Testis (tissue), 3 donors: ENCODE measurements around the gene BUB1B. TPM values are rescaled to one million over a fixed set of nuclear protein-coding genes. Genes with fewer than 3 reads are reported as not detected.

ENCODE experiments used
- DNase-seq: peaks from one replicate; pipeline ENCODE4 v3.0.0-alpha.2; 2019
- H3K27ac ChIP-seq, 2 donors: fragments of 200-600 bp; sonication (generic); one replicate each; pipeline ENCODE4 v1.5.1; 2019
- H3K27me3 ChIP-seq: fragments of 200-600 bp; sonication (generic); one replicate; pipeline ENCODE4 v1.5.1; 2019
- H3K36me3 ChIP-seq: fragments of 200-600 bp; sonication (generic); one replicate; pipeline ENCODE4 v1.5.1; 2017; ENCODE audit warnings: low read depth; ENCODE audit errors: missing control alignments
- H3K4me1 ChIP-seq: fragments of 200-600 bp; sonication (generic); one replicate; pipeline ENCODE4 v1.5.1; 2019
- H3K4me3 ChIP-seq, 2 donors: fragments of 200-600 bp; sonication (generic); one replicate each; pipeline ENCODE4 v1.5.1; 2017 to 2019
- H3K9me3 ChIP-seq: fragments of 200-600 bp; sonication (generic); one replicate; pipeline ENCODE4 v1.5.1; 2017
- CTCF ChIP-seq, 3 experiments: fragments of 450-650 bp in 2 of 3; fragments of 200-600 bp in 1 of 3; sonication (generic) in 1 of 3; IDR thresholded peaks; one replicate each; pipeline ENCODE4 v1.5.1; 2016 to 2019; ENCODE audit warnings: antibody characterized with exemption in 3 of 3, mild to moderate bottlenecking in 2 of 3, moderate library complexity in 1 of 3
- POLR2A ChIP-seq: fragments of 450-650 bp; IDR thresholded peaks from one replicate; pipeline ENCODE4 v1.6.1; 2017; ENCODE audit warnings: antibody characterized with exemption, mild to moderate bottlenecking, moderate library complexity
- WGBS, 2 donors: methylation state at CpG; one replicate each; pipeline ENCODE4 v1.1.5; 2018; 5-methylcytosine and 5-hydroxymethylcytosine counted together
- intact Hi-C: fragments of 100-400 bp; cut with DNase I; formaldehyde crosslinking; loops from one replicate; pipeline ENCODE4 v1.15.1; 2023; ENCODE audit warnings: low total_unique reads
- polyA plus RNA-seq: library from polyadenylated mRNA; stranded (reverse); fragments of 350-450 nt; fragmentation: Illumina TruSeq; extraction: RNeasy Lipid Tissue Mini Kit (QIAGEN cat#74804); gene quantifications from one replicate; pipeline ENCODE4 v1.2.3, GENCODE V29; 2014; ENCODE audit warnings: low read depth, low replicate concordance; ENCODE audit not compliant: insufficient read depth
- total RNA-seq, 2 donors: library from RNA; depleted of rRNA; stranded (reverse); fragments of >200 nt; gene quantifications; one replicate each; pipeline ENCODE4 v1.2.3, GENCODE V29; 2016

BUB1B gene
- total and polyA plus RNA-seq, 3 donors from 2014 or later: 38.6 to 66.2 (median 53.9) TPM

GRCh38 chr15:40142428-40142827 lies 18.4 kb upstream of the BUB1B start:
- no peak for TF ChIP-seq POLR2A
- no peak for TF ChIP-seq CTCF (IDR thresholded peaks at IDR 0.05)
- Histone ChIP-seq H3K4me1 (no peaks in the 10 kb centered on the region), H3K27me3 (peaks cover 3% of the 10 kb centered on the region), H3K4me3 (no peak overlapping the region), H3K36me3 (no peaks in the 10 kb centered on the region), H3K9me3 (no peaks in the 10 kb centered on the region), H3K27ac (no peak overlapping the region)
- 85 to 89% methylated on average over 5 of the region's 5 CpGs for WGBS, 2 donors
- no peak for DNase-seq
- intact Hi-C loops: no loop called here

GRCh38 chr15:40146037-40146436 lies 14.8 kb upstream of the BUB1B start:
- TF ChIP-seq POLR2A (no peak), CTCF (IDR thresholded peaks at IDR 0.05) (no peak)
- Histone ChIP-seq H3K9me3 (no peaks in the 10 kb centered on the region), H3K27ac (no peak overlapping the region), H3K27me3 (peaks cover 3% of the 10 kb centered on the region), H3K4me3 (no peak overlapping the region), H3K36me3 (no peaks in the 10 kb centered on the region), H3K4me1 (no peaks in the 10 kb centered on the region)
- intact Hi-C loops: no loop called here
- 91 to 94% methylated on average over 4 of the region's 4 CpGs for WGBS, 2 donors
- no peak for DNase-seq

- intact Hi-C loops: no loop called here
- Histone ChIP-seq H3K4me3 (no peak overlapping the region), H3K4me1 (no peaks in the 10 kb centered on the region), H3K27ac (no peak overlapping the region), H3K36me3 (no peaks in the 10 kb centered on the region), H3K9me3 (no peaks in the 10 kb centered on the region), H3K27me3 (no peaks in the 10 kb centered on the region)
- TF ChIP-seq POLR2A: no peak
- no peak for TF ChIP-seq CTCF (IDR thresholded peaks at IDR 0.05)
- no peak for DNase-seq
- 87 to 94% methylated on average over 4 of the region's 4 CpGs for WGBS, 2 donors
Measured at GRCh38 chr15:40149339-40149738, 11.5 kb upstream of the BUB1B start.

GRCh38 chr15:40150163-40150925 lies 10.5 kb upstream of the BUB1B start:
- no peak overlapping the region for H3K4me3 ChIP-seq
- no peaks in the 10 kb centered on the region for H3K9me3 ChIP-seq
- 72% methylated on average over 9 of the region's 9 CpGs for WGBS, 2 donors
- no peak overlapping the region for H3K27ac ChIP-seq
- TF ChIP-seq POLR2A (no peak), CTCF (IDR thresholded peaks at IDR 0.05) (no peak)
- no peaks in the 10 kb centered on the region for H3K27me3 ChIP-seq
- intact Hi-C loops: no loop called here
- H3K4me1 ChIP-seq: no peaks in the 10 kb centered on the region
- DNase-seq: no peak
- no peaks in the 10 kb centered on the region for H3K36me3 ChIP-seq

- DNase-seq: no peak
- Histone ChIP-seq H3K4me1 (no peaks in the 10 kb centered on the region), H3K9me3 (no peaks in the 10 kb centered on the region), H3K4me3 (no peak overlapping the region), H3K36me3 (no peaks in the 10 kb centered on the region), H3K27me3 (no peaks in the 10 kb centered on the region), H3K27ac (no peak overlapping the region)
- 71 to 84% methylated on average over 6 of the region's 6 CpGs for WGBS, 2 donors
- TF ChIP-seq CTCF (IDR thresholded peaks at IDR 0.05) (no peak), POLR2A (no peak)
- intact Hi-C loops: no loop called here
Measured at GRCh38 chr15:40151499-40151898, 9.4 kb upstream of the BUB1B start.
